IPS-NIHi11 (cell line): ENCODE results near the gene TUBG1.

ENCODE experiments used
- DNase-seq: peaks from one replicate; pipeline ENCODE4 v3.0.0; 2012; ENCODE audit warnings: mixed read lengths, low spot score

TUBG1 gene

GRCh38 chr17:42609182-42609813 lies at the start of gene TUBG1, which contains the start of gene RETREG3:
Gene TUBG1, plus strand, starts transcription at chr17:42609683. Its CDS starts 55 bp downstream, at chr17:42609738.
Gene RETREG3, minus strand, starts transcription at chr17:42609374. Its CDS starts 50 bp downstream, at chr17:42609324.
- DNase-seq = peak; percentile 99

GRCh38 chr17:42560246-42560645 lies 49.2 kb upstream of the TUBG1 start:
- no peak for DNase-seq

- peak; percentile 97 for DNase-seq
These were observed 47.5 kb upstream of the TUBG1 start, which contains the start of gene COASY for GRCh38 chr17:42561897-42562387. Gene COASY, plus strand, starts transcription at chr17:42562148. Its CDS starts 475 bp downstream, at chr17:42562623.

GRCh38 chr17:42562388-42563142 lies 46.9 kb upstream of the TUBG1 start:
- DNase-seq = no peak

- DNase-seq = no peak
These were observed 46.4 kb upstream of the TUBG1 start for GRCh38 chr17:42563143-42563509.

GRCh38 chr17:42563543-42563942 lies 45.9 kb upstream of the TUBG1 start:
- DNase-seq = no peak

- no peak for DNase-seq
These were observed 45.5 kb upstream of the TUBG1 start for GRCh38 chr17:42563950-42564349.

GRCh38 chr17:42564815-42565522 lies 44.5 kb upstream of the TUBG1 start:
- no peak for DNase-seq

- no peak for DNase-seq
These were observed 43.8 kb upstream of the TUBG1 start for GRCh38 chr17:42565523-42566214.

GRCh38 chr17:42566215-42566882 lies 43.1 kb upstream of the TUBG1 start:
- DNase-seq = no peak

GRCh38 chr17:42566883-42567573 lies 42.5 kb upstream of the TUBG1 start, which contains the start of gene MLX:
Gene MLX, plus strand, starts transcription at chr17:42567100. Its CDS starts 25 bp downstream, at chr17:42567125.
- DNase-seq = peak; percentile 100

- no peak for DNase-seq
These were observed 41.0 kb upstream of the TUBG1 start for GRCh38 chr17:42568341-42569111.

- no peak for DNase-seq
These were observed 37.9 kb upstream of the TUBG1 start for GRCh38 chr17:42571435-42572225.

- DNase-seq = no peak
These were observed 36.4 kb upstream of the TUBG1 start for GRCh38 chr17:42573095-42573494.

- no peak for DNase-seq
These were observed 35.0 kb upstream of the TUBG1 start for GRCh38 chr17:42574463-42574862.

GRCh38 chr17:42577140-42577531 lies 32.3 kb upstream of the TUBG1 start:
- no peak for DNase-seq

GRCh38 chr17:42577532-42578281 lies 31.8 kb upstream of the TUBG1 start, which contains the start of gene PSMC3IP:
Gene PSMC3IP, minus strand, starts transcription at chr17:42577729. Its CDS starts 43 bp downstream, at chr17:42577686.
- DNase-seq = peak; percentile 97

- DNase-seq = peak; percentile 92
These were observed 31.1 kb upstream of the TUBG1 start for GRCh38 chr17:42578282-42578869.
